ENCODE data around the gene AHDC1.

AHDC1 gene

GRCh38 chr1:27536767-27537166 is 67.2 kb downstream of the AHDC1 start:
- no peaks in the 10 kb centered on the region for H3F3A ChIP-seq (ENCODE audit: control insufficient read depth, insufficient read depth)
- H3K27me3 ChIP-seq (ENCODE audit: control insufficient read depth, low read length) = no peaks in the 10 kb centered on the region
- no peak overlapping the region for H3K4me2 ChIP-seq (ENCODE audit: low read length)
- no peaks in the 10 kb centered on the region for H3K9me2 ChIP-seq (replicated peaks; ENCODE audit: control insufficient read depth, low read length)
- no peak overlapping the region for H3K27ac ChIP-seq (ENCODE audit: low read depth, low read length)
- H4K20me1 ChIP-seq (ENCODE audit: control insufficient read depth, insufficient read depth, low read depth, low read length) = no peaks in the 10 kb centered on the region
- H3K4me1 ChIP-seq (ENCODE audit: control insufficient read depth, low read length) = peaks cover 9% of the 10 kb centered on the region
- TF ChIP-seq CTCF (IDR thresholded peaks at IDR 0.05; ENCODE audit: low read depth, low read length, poor library complexity, severe bottlenecking) (no peak), EZH2phosphoT487 (IDR thresholded peaks at IDR 0.05; ENCODE audit: borderline replicate concordance, low read length) (no peak)
- no peaks in the 10 kb centered on the region for H3K9me3 ChIP-seq (ENCODE audit: control insufficient read depth, insufficient read depth, low read length)
- H3K36me3 ChIP-seq (ENCODE audit: control insufficient read depth, low read length) = no peaks in the 10 kb centered on the region
- no peaks in the 10 kb centered on the region for H3K79me2 ChIP-seq (ENCODE audit: control insufficient read depth, low read length)
- no peak overlapping the region for H3K4me3 ChIP-seq (ENCODE audit: low read length)

GRCh38 chr1:27536010-27536757 is 67.8 kb downstream of the AHDC1 start:
- no peaks in the 10 kb centered on the region for H4K20me1 ChIP-seq (ENCODE audit: control insufficient read depth, insufficient read depth, low read depth, low read length)
- no peak for TF ChIP-seq CTCF (IDR thresholded peaks at IDR 0.05; ENCODE audit: low read depth, low read length, poor library complexity, severe bottlenecking)
- H3K36me3 ChIP-seq (ENCODE audit: control insufficient read depth, low read length) = no peaks in the 10 kb centered on the region
- H3K4me1 ChIP-seq (ENCODE audit: control insufficient read depth, low read length) = peaks cover 15% of the 10 kb centered on the region
- H3K9me2 ChIP-seq (replicated peaks; ENCODE audit: control insufficient read depth, low read length) = no peaks in the 10 kb centered on the region
- no peaks in the 10 kb centered on the region for H3K9me3 ChIP-seq (ENCODE audit: control insufficient read depth, insufficient read depth, low read length)
- no peaks in the 10 kb centered on the region for H3K79me2 ChIP-seq (ENCODE audit: control insufficient read depth, low read length)
- H3K4me2 ChIP-seq (ENCODE audit: low read length) = no peak overlapping the region
- H3K4me3 ChIP-seq (ENCODE audit: low read length) = no peak overlapping the region
- no peaks in the 10 kb centered on the region for H3K27me3 ChIP-seq (ENCODE audit: control insufficient read depth, low read length)
- no peaks in the 10 kb centered on the region for H3F3A ChIP-seq (ENCODE audit: control insufficient read depth, insufficient read depth)
- H3K27ac ChIP-seq (ENCODE audit: low read depth, low read length) = no peak overlapping the region

GRCh38 chr1:27535386-27535785 is 68.6 kb downstream of the AHDC1 start:
- Histone ChIP-seq H3K27me3 (ENCODE audit: control insufficient read depth, low read length) (no peaks in the 10 kb centered on the region), H3K9me3 (ENCODE audit: control insufficient read depth, insufficient read depth, low read length) (no peaks in the 10 kb centered on the region), H3K4me2 (ENCODE audit: low read length) (no peak overlapping the region), H3K9me2 (replicated peaks; ENCODE audit: control insufficient read depth, low read length) (no peaks in the 10 kb centered on the region), H3F3A (ENCODE audit: control insufficient read depth, insufficient read depth) (peaks cover 2% of the 10 kb centered on the region; the same call in 1 of the 2 replicates), H3K36me3 (ENCODE audit: control insufficient read depth, low read length) (no peaks in the 10 kb centered on the region), H3K27ac (ENCODE audit: low read depth, low read length) (no peak overlapping the region), H3K4me3 (ENCODE audit: low read length) (no peak overlapping the region), H3K4me1 (ENCODE audit: control insufficient read depth, low read length) (peaks cover 15% of the 10 kb centered on the region), H3K79me2 (ENCODE audit: control insufficient read depth, low read length) (no peaks in the 10 kb centered on the region), H4K20me1 (ENCODE audit: control insufficient read depth, insufficient read depth, low read depth, low read length) (no peaks in the 10 kb centered on the region)
- TF ChIP-seq CTCF (IDR thresholded peaks at IDR 0.05; ENCODE audit: low read depth, low read length, poor library complexity, severe bottlenecking) (no peak), EZH2phosphoT487 (IDR thresholded peaks at IDR 0.05; ENCODE audit: borderline replicate concordance, low read length) (no peak)
